ENCODE data around the gene C6.
"Not testable (repeated sequence)": the region's sequence is repeated elsewhere in the genome, so short reads cannot be mapped to it uniquely, and the experiment has no call there.

The C6 gene

DNA sequence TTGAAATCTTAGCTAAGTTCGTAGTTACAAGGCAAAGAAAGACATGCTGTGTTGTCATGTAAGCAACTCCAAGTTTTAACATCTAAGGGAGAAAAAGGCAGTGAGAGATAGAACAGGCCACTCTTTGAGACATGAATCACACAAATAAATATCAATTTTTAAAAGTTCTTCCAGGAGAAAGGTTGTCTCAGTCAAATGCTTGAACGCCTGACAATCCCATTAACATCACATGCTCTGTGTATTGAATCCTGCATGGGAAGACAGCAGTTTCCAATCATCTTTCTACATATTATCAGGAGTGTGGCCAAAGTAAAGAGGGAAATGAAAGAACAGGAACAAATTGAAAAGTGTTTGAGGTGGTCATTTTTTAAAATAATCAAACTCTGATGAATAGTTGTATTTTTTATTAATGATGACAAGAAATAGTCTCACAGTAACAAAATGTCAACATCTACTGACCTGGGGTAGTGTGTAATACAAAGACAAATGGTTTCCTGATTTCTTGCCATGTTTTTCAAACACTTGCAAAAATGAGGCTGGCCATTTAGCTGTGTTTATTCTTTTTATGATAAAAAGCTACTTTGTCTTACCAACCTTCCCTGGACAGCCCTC lies 6.4 kb upstream of the C6 start:
- Histone ChIP-seq H3K4me1 (ENCODE audit: insufficient read depth, low read length) (no peaks in the 10 kb centered on the region), H3K36me3 (ENCODE audit: insufficient read depth, low read length) (no peaks in the 10 kb centered on the region)

DNA sequence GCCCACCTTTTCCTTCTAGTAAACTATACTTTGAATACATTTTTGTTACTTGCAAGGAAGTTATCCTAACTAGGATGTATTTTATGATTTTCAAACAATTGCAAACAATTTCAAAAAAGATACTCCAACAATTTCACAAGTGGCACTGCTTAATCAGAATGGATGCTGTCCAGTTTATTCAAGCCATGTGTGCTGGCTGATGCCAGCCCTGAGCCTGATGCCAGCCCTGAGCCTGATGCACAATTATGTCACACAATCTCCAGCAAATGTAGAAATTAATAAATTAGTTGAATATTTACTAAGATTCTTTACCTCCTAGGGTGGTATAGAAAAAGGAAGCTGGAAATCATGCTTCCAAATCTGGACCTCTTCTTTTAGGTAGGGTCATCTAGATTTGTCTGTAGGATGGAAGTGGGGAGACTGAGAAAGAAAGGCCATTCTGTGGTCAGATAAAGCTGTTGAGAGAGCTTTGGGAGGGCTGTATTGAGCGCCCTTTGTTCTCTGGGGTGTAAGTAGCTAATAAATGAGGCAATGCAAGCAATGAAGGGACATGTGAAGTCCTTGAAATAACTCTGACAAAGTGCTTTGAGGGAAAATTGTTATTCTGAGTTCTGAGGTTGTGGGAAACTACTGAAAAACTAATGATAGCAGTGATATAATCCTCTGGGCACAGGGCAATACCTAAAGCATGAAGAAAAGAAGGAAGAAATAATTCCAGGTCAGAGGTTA lies 5.8 kb upstream of the C6 start:
- no peaks in the 10 kb centered on the region for H3K4me1 ChIP-seq (ENCODE audit: insufficient read depth, low read length)
- no peaks in the 10 kb centered on the region for H3K9me3 ChIP-seq (ENCODE audit: low read length)
- no peak overlapping the region for H3K4me3 ChIP-seq (ENCODE audit: low read length)
- no peak overlapping the region for H2AFZ ChIP-seq (ENCODE audit: low read depth, low read length)
- no peaks in the 10 kb centered on the region for H3K27me3 ChIP-seq (ENCODE audit: insufficient read depth, low read length)
- H3K36me3 ChIP-seq (ENCODE audit: insufficient read depth, low read length), result no peaks in the 10 kb centered on the region

More for the DNA sequence above, 6.4 kb upstream of the C6 start:
- Histone ChIP-seq H3K9me3 (ENCODE audit: low read length) (no peaks in the 10 kb centered on the region), H2AFZ (ENCODE audit: low read depth, low read length) (no peak overlapping the region), H3K27me3 (ENCODE audit: insufficient read depth, low read length) (no peaks in the 10 kb centered on the region), H3K4me3 (ENCODE audit: low read length) (no peak overlapping the region)

DNA sequence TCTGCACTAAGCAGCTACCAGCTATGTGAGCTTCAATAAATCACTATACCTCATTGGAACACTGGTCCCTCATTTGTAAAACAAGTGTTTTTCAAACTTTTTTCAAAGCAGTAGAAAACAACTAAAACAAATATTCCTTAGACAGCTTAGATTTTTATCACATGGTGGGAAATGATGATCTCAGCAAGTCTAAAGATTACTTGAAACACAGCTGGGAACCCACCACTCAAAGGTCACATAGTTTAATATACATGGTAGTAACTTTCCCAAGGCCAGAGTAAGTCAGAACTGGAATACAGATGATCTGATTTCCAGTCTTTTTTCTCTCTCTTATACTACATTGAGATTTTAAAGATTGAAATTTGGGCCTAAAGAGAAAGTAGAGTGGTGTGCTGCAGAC lies 850 bp upstream of the C6 start:
- Histone ChIP-seq H3K4me3 (ENCODE audit: low read length) (no peak overlapping the region), H3K36me3 (ENCODE audit: insufficient read depth, low read length) (no peaks in the 10 kb centered on the region), H3K4me1 (ENCODE audit: insufficient read depth, low read length) (no peaks in the 10 kb centered on the region), H3K9me3 (ENCODE audit: low read length) (no peaks in the 10 kb centered on the region), H3K27me3 (ENCODE audit: insufficient read depth, low read length) (no peaks in the 10 kb centered on the region), H2AFZ (ENCODE audit: low read depth, low read length) (no peak overlapping the region)

DNA sequence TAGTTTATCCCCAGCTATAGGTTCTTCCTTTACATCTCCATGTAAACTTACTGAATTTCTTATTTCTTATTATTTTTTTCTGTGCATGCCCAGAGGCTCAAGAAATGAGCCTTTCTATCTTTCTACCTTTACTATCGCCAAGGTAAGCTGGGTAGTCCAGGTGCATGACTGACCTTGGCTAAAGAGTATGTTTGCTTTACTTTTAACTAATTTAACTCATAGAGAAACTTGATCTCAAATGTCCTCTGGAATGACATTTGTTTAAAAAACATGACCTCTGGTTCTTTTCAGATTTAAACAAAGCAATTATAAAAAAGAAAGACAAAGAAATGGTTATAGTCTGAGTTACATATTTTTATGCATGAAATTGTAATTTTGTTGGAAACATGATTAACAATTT lies 397 bp downstream of the C6 start:
- no peaks in the 10 kb centered on the region for H3K36me3 ChIP-seq (ENCODE audit: insufficient read depth, low read length)
- no peak overlapping the region for H2AFZ ChIP-seq (ENCODE audit: low read depth, low read length)
- no peaks in the 10 kb centered on the region for H3K9me3 ChIP-seq (ENCODE audit: low read length)
- no peaks in the 10 kb centered on the region for H3K27me3 ChIP-seq (ENCODE audit: insufficient read depth, low read length)
- no peak overlapping the region for H3K4me3 ChIP-seq (ENCODE audit: low read length)
- no peaks in the 10 kb centered on the region for H3K4me1 ChIP-seq (ENCODE audit: insufficient read depth, low read length)

DNA sequence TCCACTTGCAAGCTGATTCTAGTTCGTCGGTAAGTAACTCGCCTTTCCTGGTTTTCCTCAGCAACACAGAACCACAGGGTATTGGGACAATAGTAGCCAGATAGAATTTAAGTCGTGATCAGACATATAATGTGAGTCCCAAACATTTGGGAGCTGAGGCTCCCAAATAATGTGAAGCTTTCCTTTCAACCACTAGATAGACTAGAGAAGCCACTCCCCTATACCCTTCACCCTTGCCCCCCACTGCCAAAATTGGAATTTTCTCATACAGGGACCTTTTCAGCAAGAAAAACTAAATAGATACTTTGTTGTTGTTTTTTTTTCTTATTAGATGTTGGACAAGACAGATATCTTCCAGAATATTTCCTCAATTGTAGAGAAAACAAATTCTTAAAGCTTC lies 1.9 kb downstream of the C6 start:
- no peak overlapping the region for H2AFZ ChIP-seq (ENCODE audit: low read depth, low read length)

DNA sequence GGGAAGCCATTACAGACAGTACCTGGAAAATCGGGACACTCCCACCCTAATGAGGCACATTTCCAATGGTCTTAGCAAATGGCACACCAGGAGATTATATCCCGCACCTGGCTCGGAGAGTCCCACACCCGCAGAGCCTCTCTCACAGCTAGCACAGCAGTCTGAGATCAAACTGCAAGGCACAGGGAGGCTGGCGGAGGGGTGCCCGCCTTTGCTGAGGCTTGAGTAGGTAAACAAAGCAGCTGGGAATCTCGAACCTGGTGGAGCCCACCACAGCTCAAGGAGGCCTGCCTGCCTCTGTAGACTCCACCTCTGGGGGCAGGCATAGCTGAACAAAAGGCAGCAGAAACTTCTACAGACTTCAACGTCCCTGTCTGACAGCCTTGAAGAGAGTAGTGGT lies 7.9 kb downstream of the C6 start:
- not testable (repeated sequence) for H2AFZ ChIP-seq (ENCODE audit: low read depth, low read length); H3K36me3 ChIP-seq (ENCODE audit: insufficient read depth, low read length); H3K27me3 ChIP-seq (ENCODE audit: insufficient read depth, low read length); H3K9me3 ChIP-seq (ENCODE audit: low read length); H3K4me1 ChIP-seq (ENCODE audit: insufficient read depth, low read length); H3K4me3 ChIP-seq (ENCODE audit: low read length)

More for the DNA sequence above, 1.9 kb downstream of the C6 start:
- Histone ChIP-seq H3K27me3 (ENCODE audit: insufficient read depth, low read length) (no peaks in the 10 kb centered on the region), H3K36me3 (ENCODE audit: insufficient read depth, low read length) (no peaks in the 10 kb centered on the region), H3K4me1 (ENCODE audit: insufficient read depth, low read length) (no peaks in the 10 kb centered on the region), H3K4me3 (ENCODE audit: low read length) (no peak overlapping the region), H3K9me3 (ENCODE audit: low read length) (no peaks in the 10 kb centered on the region)

DNA sequence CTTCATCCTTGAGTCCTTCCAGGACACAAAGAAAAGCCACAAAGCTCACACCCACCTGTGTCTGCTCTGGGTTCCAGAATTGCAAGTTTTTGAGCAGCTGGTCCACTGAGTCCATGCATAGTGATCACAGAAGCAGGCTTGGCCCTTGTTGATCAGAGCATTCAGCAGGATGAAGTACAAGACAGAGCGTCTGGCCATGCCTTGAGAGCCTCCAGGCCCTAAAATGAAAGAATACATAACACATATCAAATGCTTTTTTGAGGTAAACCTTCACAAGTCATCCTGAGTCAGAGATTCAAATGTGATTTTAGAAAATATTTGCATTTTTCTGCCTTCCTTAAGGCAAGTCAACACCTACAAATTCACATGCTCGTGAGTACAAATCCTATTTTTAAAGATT lies 10.3 kb downstream of the C6 start:
- Histone ChIP-seq H3K4me1 (ENCODE audit: insufficient read depth, low read length) (no peaks in the 10 kb centered on the region), H3K36me3 (ENCODE audit: insufficient read depth, low read length) (no peaks in the 10 kb centered on the region), H3K4me3 (ENCODE audit: low read length) (no peak overlapping the region), H3K27me3 (ENCODE audit: insufficient read depth, low read length) (no peaks in the 10 kb centered on the region), H3K9me3 (ENCODE audit: low read length) (no peaks in the 10 kb centered on the region), H2AFZ (ENCODE audit: low read depth, low read length) (no peak overlapping the region)

DNA sequence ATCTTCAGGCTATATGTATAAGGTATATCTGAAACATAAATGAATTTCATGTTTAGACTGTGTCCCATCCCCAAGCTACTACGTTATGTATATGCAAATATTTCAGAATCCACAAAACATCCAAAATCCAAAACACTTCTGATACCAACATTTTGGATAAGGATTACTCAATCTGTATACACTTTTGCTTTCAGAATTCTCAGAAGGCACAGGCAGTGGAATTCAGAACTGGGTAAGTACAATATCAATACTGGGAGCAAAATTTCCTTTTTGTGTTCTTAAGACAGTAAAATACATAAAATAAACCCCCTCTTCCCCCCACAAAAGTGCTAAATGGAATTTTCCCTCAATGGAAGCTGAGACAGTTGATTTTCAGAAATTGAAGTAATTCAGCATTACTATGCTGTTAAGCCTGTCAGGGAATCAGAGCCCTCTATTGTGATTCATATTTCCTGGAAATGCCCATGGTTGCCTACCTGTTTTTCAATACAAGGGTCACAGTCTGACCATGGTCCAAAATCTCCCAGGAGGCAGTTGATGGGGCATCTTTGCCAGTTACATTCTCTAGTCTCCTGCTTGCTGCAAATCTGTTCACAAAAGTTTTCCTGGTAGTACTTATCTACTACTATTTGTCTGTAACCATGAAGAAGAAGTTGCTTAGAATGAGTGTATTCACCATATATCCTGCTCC lies 12.1 kb downstream of the C6 start:
- Histone ChIP-seq H3K9me3 (ENCODE audit: low read length) (no peaks in the 10 kb centered on the region), H3K4me3 (ENCODE audit: low read length) (no peak overlapping the region), H3K4me1 (ENCODE audit: insufficient read depth, low read length) (no peaks in the 10 kb centered on the region), H2AFZ (ENCODE audit: low read depth, low read length) (no peak overlapping the region), H3K27me3 (ENCODE audit: insufficient read depth, low read length) (no peaks in the 10 kb centered on the region), H3K36me3 (ENCODE audit: insufficient read depth, low read length) (no peaks in the 10 kb centered on the region)

DNA sequence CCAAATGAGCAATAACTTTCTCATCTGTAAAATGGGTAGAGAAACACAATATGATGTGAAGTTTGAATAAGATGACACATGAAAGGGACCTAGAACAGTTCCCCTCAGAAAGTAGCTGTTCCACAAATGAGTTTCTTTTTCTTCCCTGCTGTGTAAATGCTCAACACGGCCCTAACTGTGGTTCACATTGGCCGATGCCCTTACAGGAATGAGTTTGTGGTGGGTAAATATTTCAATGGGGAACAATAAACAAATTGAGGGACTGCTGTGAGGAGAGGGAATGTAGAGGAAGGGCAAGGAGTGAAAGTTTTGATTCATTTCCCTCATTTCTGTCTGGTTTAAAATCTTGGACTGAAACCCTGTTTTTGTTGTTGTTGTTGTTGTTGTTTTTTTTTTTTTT lies 12.8 kb downstream of the C6 start:
- H3K4me3 ChIP-seq (ENCODE audit: low read length), result no peak overlapping the region
- H3K36me3 ChIP-seq (ENCODE audit: insufficient read depth, low read length), result no peaks in the 10 kb centered on the region
- H3K27me3 ChIP-seq (ENCODE audit: insufficient read depth, low read length), result no peaks in the 10 kb centered on the region
- no peaks in the 10 kb centered on the region for H3K9me3 ChIP-seq (ENCODE audit: low read length)
- no peak overlapping the region for H2AFZ ChIP-seq (ENCODE audit: low read depth, low read length)
- no peaks in the 10 kb centered on the region for H3K4me1 ChIP-seq (ENCODE audit: insufficient read depth, low read length)

DNA sequence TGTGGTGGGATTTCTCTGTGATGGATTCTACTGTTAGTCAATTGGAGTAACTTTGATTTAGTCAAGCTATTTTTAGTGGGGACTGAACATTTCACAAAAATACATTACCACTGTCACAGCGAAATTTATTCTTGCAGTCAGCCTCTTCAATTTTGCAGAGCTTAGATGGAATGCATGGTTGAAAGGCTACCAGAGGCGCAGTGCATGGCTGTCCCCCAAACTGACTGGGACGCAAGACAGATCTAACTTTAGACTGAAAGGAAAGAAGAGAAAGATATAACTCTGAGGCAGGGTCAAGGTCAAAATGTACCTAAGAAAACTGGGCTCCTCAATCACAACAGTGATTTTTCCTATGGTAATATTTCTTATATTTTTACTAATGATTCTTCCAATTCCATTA lies 13.7 kb downstream of the C6 start:
- Histone ChIP-seq H3K27me3 (ENCODE audit: insufficient read depth, low read length) (no peaks in the 10 kb centered on the region), H3K4me1 (ENCODE audit: insufficient read depth, low read length) (no peaks in the 10 kb centered on the region), H3K36me3 (ENCODE audit: insufficient read depth, low read length) (no peaks in the 10 kb centered on the region), H2AFZ (ENCODE audit: low read depth, low read length) (no peak overlapping the region), H3K9me3 (ENCODE audit: low read length) (no peaks in the 10 kb centered on the region), H3K4me3 (ENCODE audit: low read length) (no peak overlapping the region)

DNA sequence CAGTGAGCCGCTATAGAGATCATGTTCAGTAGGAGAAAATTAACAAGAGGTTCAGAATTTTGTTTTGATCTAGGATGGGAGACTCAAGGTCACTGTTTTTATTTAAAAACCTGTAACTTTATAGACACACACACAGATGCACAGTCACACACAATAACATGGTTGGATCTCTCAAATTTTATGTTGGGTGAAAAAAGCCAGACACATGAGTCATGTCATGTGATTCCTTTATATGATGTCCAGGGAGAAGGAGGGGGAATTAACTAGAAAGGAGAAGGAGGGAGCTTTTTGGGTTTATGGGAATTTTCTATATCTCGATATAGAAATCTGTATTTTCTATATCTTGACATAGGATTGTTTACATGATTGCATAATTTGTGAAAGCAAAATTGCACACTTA lies 17.1 kb downstream of the C6 start:
- no peaks in the 10 kb centered on the region for H3K27me3 ChIP-seq (ENCODE audit: insufficient read depth, low read length)
- no peak overlapping the region for H2AFZ ChIP-seq (ENCODE audit: low read depth, low read length)
- no peaks in the 10 kb centered on the region for H3K4me1 ChIP-seq (ENCODE audit: insufficient read depth, low read length)
- no peaks in the 10 kb centered on the region for H3K9me3 ChIP-seq (ENCODE audit: low read length)
- H3K36me3 ChIP-seq (ENCODE audit: insufficient read depth, low read length), result no peaks in the 10 kb centered on the region
- no peak overlapping the region for H3K4me3 ChIP-seq (ENCODE audit: low read length)

DNA sequence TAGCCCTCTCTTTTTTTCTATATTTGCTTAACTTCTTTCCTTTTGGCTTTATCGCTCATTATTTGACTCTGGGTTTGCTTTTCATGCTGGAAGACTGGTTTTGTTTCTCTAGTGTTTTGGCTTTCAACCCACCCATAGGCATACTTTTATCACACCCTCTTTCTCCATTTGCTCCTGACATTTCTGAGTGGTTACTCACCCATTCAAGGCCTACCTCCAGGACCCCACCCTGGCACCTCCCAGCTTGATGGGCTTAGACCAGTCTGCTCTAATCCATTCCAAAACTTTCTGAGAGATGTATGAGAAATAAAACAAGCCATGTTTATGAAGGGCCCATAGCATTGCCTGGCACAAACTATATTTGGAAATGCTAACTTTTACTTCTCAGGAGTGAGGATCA lies 18.1 kb downstream of the C6 start:
- no peaks in the 10 kb centered on the region for H3K36me3 ChIP-seq (ENCODE audit: insufficient read depth, low read length)
- no peak overlapping the region for H2AFZ ChIP-seq (ENCODE audit: low read depth, low read length)
- no peak overlapping the region for H3K4me3 ChIP-seq (ENCODE audit: low read length)
- H3K27me3 ChIP-seq (ENCODE audit: insufficient read depth, low read length), result no peaks in the 10 kb centered on the region
- H3K9me3 ChIP-seq (ENCODE audit: low read length), result no peaks in the 10 kb centered on the region
- H3K4me1 ChIP-seq (ENCODE audit: insufficient read depth, low read length), result no peaks in the 10 kb centered on the region

DNA sequence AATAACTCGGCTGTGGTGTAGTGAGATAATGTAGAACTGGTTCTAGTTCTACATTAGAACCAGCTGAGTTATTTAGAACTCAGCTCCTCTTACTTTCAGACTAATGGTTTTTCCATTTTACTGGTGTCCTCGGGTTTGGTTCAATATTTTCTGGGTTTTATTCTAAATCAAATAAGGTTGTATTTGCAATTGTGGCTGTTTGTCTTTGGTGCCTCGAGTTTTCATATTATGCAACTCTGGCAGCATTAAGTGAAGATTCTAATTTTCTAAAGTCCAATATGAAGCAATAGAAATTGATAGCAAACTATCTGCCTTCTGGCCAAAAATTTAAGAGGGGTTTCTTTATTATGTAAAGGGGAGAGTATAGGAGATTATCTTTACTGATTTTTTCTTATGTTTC lies 19.0 kb downstream of the C6 start:
- no peaks in the 10 kb centered on the region for H3K36me3 ChIP-seq (ENCODE audit: insufficient read depth, low read length)

More for the DNA sequence above, 19.0 kb downstream of the C6 start:
- Histone ChIP-seq H3K4me1 (ENCODE audit: insufficient read depth, low read length) (no peaks in the 10 kb centered on the region), H3K4me3 (ENCODE audit: low read length) (no peak overlapping the region), H2AFZ (ENCODE audit: low read depth, low read length) (no peak overlapping the region), H3K9me3 (ENCODE audit: low read length) (no peaks in the 10 kb centered on the region), H3K27me3 (ENCODE audit: insufficient read depth, low read length) (no peaks in the 10 kb centered on the region)

All from neuron (in vitro differentiated cells).